ENCODE measurements around the gene NME1.
"Not testable (repeated sequence)": the region's sequence is repeated elsewhere in the genome, so short reads cannot be mapped to it uniquely, and the experiment has no call there.

Gene NME1

DNA sequence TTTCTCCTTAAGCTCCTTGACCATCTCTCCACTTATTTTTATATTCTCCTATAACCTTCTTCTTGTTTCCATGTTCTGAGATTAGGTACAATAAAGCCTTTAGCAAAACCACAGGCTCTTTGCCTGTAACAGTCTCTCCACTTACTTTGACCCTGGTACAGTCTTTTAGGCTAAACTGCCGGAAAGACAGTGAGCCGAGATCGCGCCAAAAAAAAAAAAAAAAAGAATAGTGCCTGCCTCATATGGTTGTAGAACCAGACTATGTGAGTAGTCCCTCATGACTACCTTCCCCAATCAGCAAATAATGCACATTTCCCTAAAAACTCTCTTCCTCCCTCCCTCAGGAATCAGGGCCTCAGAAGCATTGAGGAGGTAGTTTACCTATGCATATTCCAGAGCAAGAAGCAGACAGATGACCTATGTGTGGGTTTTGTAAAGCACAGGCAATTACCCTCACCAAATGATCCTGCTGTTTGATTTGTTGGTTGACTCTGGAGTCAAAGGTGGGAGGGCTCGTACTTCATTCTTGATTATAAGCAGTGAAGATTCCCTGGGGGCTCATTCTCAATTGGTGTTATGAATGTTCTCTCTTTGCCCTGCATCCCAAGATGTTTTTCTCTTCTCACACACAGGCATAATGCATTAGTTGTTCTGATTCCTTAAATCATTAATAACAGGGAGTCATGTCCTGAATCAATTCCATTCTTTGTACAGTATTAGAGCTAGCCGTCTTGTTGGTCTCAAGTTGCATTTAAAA is 8.9 kb upstream of the NME1 start:
- no peak for DNase-seq (ENCODE audit: low spot score)

GRCh38 chr17:51147650-51148049 is 5.7 kb upstream of the NME1 start:
- DNase-seq (ENCODE audit: low spot score) = peak; percentile 33

- DNase-seq (ENCODE audit: low spot score) = peak; percentile 4
Measured at GRCh38 chr17:51149163-51149562, 4.2 kb upstream of the NME1 start.

- DNase-seq (ENCODE audit: low spot score) = peak; percentile 4
Measured at GRCh38 chr17:51150932-51151331, 2.4 kb upstream of the NME1 start.

DNA sequence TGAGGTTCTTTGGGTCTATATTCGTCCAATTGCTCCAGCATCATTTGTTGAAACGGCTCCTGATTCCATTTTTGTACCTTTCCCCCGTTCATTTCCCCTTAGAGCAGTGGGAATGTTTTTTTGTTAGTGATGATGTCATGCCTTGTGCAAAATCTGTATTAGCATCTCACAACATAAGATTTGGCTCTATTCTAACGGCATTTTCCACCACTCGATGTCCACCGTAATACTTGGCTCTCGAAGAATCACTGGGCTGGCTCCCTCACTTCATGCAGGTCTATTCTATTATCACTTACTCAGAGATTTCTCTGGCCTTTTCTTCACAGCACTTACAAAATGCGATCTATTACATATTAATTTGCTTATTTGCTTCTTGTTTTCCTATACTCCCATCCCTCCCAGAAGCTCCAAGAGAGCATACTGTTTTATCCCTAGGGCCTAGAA is 571 bp upstream of the NME1 start:
- DNase-seq (ENCODE audit: low spot score) = no peak

GRCh38 chr17:51154176-51154575 is 817 bp downstream of the NME1 start:
- DNase-seq (ENCODE audit: low spot score) = no peak

- no peak for DNase-seq (ENCODE audit: low spot score)
Measured at GRCh38 chr17:51155416-51155815, 2.1 kb downstream of the NME1 start.

DNA sequence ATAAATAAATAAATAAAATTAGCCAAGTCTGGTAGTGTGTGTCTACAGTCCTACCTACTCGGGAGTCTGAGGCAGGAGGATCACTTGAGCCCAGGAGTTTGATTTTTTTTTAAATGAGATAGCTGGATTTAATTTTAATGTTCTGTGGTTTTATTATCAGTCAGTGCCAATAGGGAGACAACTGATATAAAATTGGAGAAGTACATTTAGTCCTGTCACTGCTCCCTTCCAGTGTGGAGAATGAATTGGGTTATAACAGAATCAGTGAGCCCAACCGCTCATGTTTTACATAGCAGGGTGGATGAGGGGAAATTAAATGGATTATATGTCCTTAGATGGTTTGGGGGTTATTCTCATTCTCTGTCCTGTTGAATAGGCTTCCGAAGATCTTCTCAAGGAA is 6.2 kb downstream of the NME1 start:
- no peak for DNase-seq (ENCODE audit: low spot score)

DNA sequence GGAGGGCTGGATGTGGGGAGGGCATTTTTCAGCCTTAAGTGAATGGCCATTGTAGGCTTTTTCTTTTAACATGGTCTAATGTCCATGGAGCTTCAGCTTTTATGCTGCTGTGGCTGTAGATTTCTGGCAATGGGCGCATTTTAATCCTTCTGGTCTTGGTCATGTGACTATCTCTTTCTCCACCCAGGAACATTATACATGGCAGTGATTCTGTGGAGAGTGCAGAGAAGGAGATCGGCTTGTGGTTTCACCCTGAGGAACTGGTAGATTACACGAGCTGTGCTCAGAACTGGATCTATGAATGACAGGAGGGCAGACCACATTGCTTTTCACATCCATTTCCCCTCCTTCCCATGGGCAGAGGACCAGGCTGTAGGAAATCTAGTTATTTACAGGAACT is 8.2 kb downstream of the NME1 start:
- DNase-seq (ENCODE audit: low spot score) = no peak

DNA sequence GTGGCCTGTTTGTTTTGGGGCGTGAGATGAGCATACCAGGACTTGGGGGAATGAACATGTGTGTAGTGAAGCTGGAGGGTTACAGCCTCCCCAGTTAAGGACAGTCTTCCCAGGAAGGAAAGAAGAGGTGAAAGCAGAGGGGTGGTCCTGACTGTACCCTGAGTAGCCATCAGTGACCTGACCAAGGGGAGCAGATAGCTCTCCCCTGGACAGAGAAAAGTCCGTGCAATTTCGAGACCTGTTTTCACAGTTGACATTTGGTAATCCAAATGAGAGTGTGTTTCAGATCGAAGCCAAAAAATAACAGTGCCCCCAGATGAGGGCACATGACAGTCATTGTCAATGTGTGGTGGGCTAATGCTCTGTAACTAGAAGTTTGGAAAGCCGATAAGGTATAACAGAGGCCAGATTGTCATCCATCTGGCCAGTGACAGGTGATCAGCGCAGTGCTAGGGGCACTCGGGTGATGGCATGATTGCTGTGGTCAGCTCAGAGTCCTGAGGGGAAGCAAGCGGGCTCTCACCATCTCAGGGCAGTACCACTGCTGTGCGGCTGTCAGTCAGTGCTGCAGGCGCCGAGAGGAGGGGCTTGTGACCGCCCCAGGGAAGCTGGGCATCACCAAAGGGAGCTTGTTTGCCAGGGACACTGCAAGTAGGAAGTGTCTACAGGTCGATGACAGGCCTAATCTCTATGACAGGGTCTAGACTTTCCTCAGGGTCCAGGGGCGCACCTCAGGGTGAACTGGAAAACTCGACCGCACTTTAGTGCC is 11.7 kb downstream of the NME1 start:
- DNase-seq (ENCODE audit: low spot score) = no peak

DNA sequence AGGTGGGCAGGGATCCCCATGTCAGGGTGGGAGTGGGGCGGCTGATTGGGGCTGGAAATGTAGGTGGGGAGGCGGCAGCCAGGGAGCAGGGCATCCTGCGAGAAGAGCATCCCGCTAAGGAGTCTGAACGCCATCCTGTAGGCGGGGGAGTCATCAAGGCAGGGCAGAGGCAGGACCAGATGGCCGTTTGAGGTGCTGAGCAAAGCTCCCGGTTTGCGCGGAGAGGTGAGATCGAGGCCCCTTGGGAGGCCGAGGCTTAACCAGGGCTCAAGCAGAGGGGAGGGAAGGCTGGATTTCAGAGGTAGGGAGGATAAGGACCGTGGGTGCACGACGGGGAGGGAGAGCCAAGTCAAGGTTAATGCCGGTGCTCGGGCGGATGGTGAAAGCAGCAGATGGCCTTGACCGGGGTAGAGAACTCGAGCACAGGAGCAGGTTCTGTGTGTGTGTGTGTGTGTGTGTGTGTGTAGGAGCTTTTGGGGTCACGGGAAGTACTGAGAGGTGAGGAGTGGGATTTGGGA is 12.4 kb downstream of the NME1 start:
- no peak for DNase-seq (ENCODE audit: low spot score)

GRCh38 chr17:51166198-51166986 is 13.0 kb downstream of the NME1 start, which contains the start of gene NME2:
Gene NME2, plus strand, starts transcription at chr17:51166411. Its CDS starts 420 bp downstream, at chr17:51166831.
- DNase-seq (ENCODE audit: low spot score) = peak; percentile 83

DNA sequence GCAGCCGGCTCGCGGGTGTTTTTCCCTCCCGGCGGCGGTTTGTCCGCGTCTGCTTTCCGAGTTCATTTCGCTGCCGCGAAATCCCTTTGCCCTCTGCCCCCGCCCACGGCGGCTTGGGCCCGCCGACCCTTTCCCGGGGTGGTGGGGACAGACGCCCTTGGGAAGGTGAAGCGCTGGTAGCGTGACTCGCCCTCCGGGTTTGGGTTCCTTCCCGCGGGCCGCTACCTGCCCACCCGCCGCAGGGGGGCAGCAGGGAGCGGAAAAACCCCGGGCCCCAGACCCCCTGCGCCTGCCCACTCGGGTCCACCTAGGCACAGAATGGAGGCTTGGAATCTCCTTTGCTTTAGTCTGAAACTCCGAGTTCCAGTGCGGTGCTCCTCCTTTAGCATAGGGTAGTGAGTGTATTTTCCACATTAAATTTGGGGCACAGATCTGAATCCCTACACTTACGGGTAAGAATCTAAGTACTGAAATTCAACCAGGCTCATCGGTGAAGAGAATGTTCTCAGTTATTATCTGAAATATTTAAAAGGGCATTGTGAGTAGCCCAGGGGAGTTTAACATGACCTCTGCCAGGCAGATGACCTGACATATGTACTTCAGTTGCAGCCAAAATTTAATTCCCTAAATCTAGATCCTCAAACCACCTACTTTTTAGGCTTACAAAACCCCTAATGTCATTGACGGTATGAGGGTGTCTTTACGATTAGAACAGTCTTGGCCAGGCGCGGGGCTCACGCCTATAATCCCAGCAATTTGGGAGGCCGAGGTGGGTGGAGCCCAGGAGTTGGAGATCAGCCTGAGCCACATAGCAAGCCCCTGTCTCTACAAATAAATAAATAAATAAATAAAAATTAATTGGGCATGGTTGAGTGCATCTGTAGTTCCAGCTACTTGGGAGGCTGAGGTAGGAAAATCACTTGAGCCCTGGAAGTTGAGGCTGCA is 13.9 kb downstream of the NME1 start:
- DNase-seq (ENCODE audit: low spot score) = peak; percentile 53

DNA sequence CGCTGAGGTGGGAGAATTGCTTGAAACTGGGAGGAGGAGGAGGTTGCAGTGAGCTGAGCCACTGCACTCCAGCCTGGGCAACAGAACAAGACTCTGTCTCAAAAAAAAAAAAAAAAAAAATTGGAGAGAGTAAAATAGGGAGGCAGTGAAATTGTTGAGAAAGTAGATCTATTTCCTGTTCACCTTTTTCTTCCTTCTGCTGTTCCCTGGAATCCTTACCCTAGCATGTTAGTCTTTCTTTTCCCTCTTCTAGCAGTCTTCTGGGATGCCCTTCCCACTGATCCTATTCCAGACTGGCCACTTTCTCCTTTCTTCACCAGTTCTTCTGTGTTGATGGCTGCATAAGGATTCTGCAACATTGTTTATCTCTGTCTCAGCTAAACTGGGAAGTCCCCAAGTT is 16.0 kb downstream of the NME1 start:
- DNase-seq (ENCODE audit: low spot score) = no peak

GRCh38 chr17:51170736-51171135 is 17.4 kb downstream of the NME1 start:
- DNase-seq (ENCODE audit: low spot score) = no peak

GRCh38 chr17:51172030-51172429 is 18.7 kb downstream of the NME1 start:
- not testable (repeated sequence) for DNase-seq (ENCODE audit: low spot score)

DNA sequence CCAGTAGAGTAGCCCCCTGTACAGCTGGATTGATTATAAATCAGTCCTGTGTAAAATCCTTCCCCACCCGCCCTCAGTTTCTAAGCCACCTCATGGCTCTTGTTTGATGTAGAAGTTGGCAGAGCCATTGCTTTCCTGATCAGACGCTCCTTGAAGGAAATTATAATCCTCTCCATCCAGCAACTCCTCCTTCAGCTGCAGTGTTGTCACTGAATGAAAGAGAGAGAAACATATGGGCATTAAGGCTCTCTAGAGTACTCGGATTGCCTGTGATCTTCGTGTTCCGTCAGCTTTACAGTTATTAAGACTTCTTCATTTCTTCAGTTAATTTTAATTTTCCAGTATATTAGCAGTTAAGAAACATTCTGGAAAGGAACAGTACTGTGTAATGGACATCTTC is 27.1 kb downstream of the NME1 start:
- no peak for DNase-seq (ENCODE audit: low spot score)

- no peak for DNase-seq (ENCODE audit: low spot score)
Measured at GRCh38 chr17:51184124-51184523, 30.8 kb downstream of the NME1 start.

GRCh38 chr17:51185763-51186332 is 32.5 kb downstream of the NME1 start:
- no peak for DNase-seq (ENCODE audit: low spot score)

DNA sequence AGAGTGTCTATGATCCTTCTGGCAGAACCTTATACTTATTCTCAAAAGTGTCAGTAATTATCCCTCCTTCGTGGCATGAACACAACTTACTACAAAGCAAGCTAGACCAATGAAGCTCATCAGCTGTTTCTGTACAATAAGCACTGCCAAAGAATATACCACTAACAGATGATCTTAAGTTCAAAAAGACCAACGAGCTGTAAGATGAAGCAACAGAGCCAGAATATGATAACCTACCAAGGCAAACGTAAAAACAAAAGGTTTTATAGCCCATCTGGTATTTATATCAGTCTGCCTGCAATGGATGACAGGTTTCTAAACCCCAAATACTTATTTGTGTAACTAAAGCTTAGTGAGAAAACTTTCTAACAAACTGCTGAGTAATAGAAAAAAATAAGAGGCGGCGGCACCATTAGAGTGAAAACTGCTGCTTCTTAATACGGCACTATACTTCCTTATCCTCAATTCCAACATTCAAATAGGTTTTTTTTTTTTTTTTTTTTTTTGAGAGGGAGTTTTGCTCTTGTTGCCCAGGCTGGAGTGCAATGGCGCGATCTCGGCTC is 35.0 kb downstream of the NME1 start:
- DNase-seq (ENCODE audit: low spot score) = no peak

DNA sequence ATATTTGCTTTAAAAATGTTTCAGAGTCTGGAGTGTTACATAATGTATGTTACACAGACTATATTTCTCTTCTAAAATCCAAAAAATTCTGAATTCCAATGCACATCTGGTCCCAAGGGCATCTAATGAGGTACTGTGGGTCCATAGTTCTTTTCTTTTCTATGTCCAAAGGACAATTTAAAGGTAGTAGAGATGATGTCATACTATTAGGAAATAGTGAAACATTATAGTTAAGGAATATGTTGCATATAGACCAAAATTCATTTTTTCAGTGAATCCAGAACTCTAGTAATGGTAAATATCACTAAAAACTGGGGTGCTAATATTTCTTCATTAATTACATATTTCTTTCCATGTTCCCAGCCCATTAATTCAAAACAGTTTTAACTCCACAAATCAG is 35.8 kb downstream of the NME1 start:
- no peak for DNase-seq (ENCODE audit: low spot score)

Data from hematopoietic multipotent progenitor cell treated with erythropoietin and hydrocortisone succinate and interleukin-3 and kit ligand, for 17 days (in vitro differentiated cells).